MCF 10A (cell line): ENCODE measurements around the gene GPT2. TPM values are rescaled to one million over a fixed set of nuclear protein-coding genes. Genes with fewer than 3 reads are reported as not detected.

Experiments
- BruUV-seq: library from RNA; stranded (reverse); fragments of 400-500 nt; replicated peaks from 2 replicates; lab custom pipeline; 2021; lab: Mats Ljungman, UMichigan
- CTCF ChIA-PET: fragments of 300-600 bp; sonication (Branson Sonifier 250); formaldehyde crosslinking; extraction: SDS; loops from one replicate; lab custom pipeline; 2021; ENCODE audit warnings: antibody characterized with exemption, inconsistent platforms; lab: Yijun Ruan, JAX
- POLR2A ChIA-PET: fragments of 300-600, 350-650 bp; sonication (Branson Sonifier 250); formaldehyde crosslinking; extraction: SDS; loops from one replicate; lab custom pipeline; 2020; ENCODE audit warnings: antibody characterized with exemption, inconsistent platforms; lab: Yijun Ruan, JAX
- DNase-seq: peaks from one replicate; pipeline ENCODE4 v3.0.0-alpha.2; 2018; ENCODE audit not compliant: unreplicated experiment
- H3K27ac Mint-ChIP-seq: one replicate; pipeline ENCODE4 v1.8.0; 2022; ENCODE audit warnings: mild to moderate bottlenecking, low read depth, mixed read lengths; ENCODE audit not compliant: unreplicated experiment
- H3K27me3 Mint-ChIP-seq: one replicate; pipeline ENCODE4 v1.8.0; 2022; ENCODE audit warnings: mixed read lengths; ENCODE audit not compliant: insufficient read depth, unreplicated experiment
- H3K36me3 Mint-ChIP-seq: one replicate; pipeline ENCODE4 v1.8.0; 2022; ENCODE audit warnings: mild to moderate bottlenecking, moderate library complexity, mixed read lengths; ENCODE audit not compliant: insufficient read depth, unreplicated experiment
- H3K4me1 Mint-ChIP-seq: one replicate; pipeline ENCODE4 v1.8.0; 2022; ENCODE audit warnings: mixed read lengths; ENCODE audit not compliant: insufficient read depth, unreplicated experiment
- H3K4me3 Mint-ChIP-seq: one replicate; pipeline ENCODE4 v1.8.0; 2022; ENCODE audit warnings: mild to moderate bottlenecking, moderate library complexity, mixed read lengths; ENCODE audit not compliant: unreplicated experiment
- H3K9me3 Mint-ChIP-seq: one replicate; pipeline ENCODE4 v1.8.0; 2022; ENCODE audit warnings: mixed read lengths; ENCODE audit not compliant: unreplicated experiment
- intact Hi-C: fragments of 100-400 bp; cut with micrococcal nuclease; formaldehyde crosslinking; loops from 2 replicates; pipeline ENCODE4 v1.14.1; 2022
- total RNA-seq: library from RNA; stranded (reverse); gene quantifications from 2 replicates; pipeline ENCODE4 v1.2.3, GENCODE V29; 2022
- TF ChIP-seq, protein P1 (sequence below): fragments of 200-600 bp; IDR thresholded peaks from one replicate; pipeline ENCODE4 v1.8.0; 2022; ENCODE audit warnings: antibody characterized with exemption, mild to moderate bottlenecking; ENCODE audit not compliant: unreplicated experiment

Gene GPT2
- total RNA-seq, 1 experiment from 2014 or later: 60.6 TPM

DNA sequence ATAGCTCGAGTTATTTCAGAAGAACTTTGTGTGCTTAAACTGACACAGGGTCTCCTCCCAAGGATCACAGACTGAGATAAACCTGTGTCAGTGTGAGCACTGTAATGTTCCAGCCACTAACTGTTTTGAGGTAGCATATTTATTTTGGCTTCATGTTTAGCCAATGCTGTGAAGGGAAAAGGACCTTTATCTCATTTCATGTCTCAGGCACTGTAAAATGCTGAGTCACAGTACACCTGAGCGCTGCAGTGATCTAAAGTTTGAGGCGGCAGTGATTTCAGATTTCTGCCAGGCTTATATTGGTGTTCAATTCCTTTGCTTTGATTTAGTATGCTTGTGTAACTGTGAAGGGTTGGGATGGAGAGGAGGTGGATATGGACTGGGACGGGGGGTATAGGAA is 92.4 kb downstream of the GPT2 start:
- Mint-ChIP-seq H3K27me3 (no peaks in the 10 kb centered on the region), H3K4me3 (no peak overlapping the region), H3K9me3 (no peaks in the 10 kb centered on the region), H3K36me3 (peaks cover 10% of the 10 kb centered on the region), H3K4me1 (peaks cover 12% of the 10 kb centered on the region), H3K27ac (no peak overlapping the region)
- POLR2A ChIA-PET: interaction anchor here (0.6 kb wide), 1 partner anchor 237 kb away, joined by 4 read pairs; no protein-coding TSS in a partner anchor
- peak; percentile 36 for DNase-seq
- TF ChIP-seq, protein P1, sequence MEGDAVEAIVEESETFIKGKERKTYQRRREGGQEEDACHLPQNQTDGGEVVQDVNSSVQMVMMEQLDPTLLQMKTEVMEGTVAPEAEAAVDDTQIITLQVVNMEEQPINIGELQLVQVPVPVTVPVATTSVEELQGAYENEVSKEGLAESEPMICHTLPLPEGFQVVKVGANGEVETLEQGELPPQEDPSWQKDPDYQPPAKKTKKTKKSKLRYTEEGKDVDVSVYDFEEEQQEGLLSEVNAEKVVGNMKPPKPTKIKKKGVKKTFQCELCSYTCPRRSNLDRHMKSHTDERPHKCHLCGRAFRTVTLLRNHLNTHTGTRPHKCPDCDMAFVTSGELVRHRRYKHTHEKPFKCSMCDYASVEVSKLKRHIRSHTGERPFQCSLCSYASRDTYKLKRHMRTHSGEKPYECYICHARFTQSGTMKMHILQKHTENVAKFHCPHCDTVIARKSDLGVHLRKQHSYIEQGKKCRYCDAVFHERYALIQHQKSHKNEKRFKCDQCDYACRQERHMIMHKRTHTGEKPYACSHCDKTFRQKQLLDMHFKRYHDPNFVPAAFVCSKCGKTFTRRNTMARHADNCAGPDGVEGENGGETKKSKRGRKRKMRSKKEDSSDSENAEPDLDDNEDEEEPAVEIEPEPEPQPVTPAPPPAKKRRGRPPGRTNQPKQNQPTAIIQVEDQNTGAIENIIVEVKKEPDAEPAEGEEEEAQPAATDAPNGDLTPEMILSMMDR: no peak
- CTCF ChIA-PET: interaction anchor here (1.9 kb wide), 1 partner anchor 165 kb away, joined by 6 read pairs; no protein-coding TSS in a partner anchor
- intact Hi-C loops: no loop called here
- no TSS peak for BruUV-seq

Other genes with a start within 250 kb of the GPT2 start
- gene VPS35, start 195.2 kb upstream of the GPT2 start, total RNA-seq: 68.7 and 72.3 TPM in 2 replicates
- gene ORC6, start 194.7 kb upstream of the GPT2 start, total RNA-seq: 17.0 and 23.2 TPM in 2 replicates
- 0.05 TPM in 1 of 2 replicates, not detected in the other for gene MYLK3, start 136.0 kb upstream of the GPT2 start, total RNA-seq
- gene C16orf87, start 53.2 kb upstream of the GPT2 start, total RNA-seq: 11.5 and 13.5 TPM in 2 replicates
- 64.7 and 64.8 TPM in 2 replicates for gene DNAJA2, start 89.3 kb downstream of the GPT2 start, total RNA-seq